Tibial nerve (tissue), 3 donors: ENCODE measurements around the gene SEC31A.

ENCODE experiments used
- CTCF ChIP-seq, 5 experiments: fragments of 200-600 bp in 3 of 5; fragments of 450-650 bp in 2 of 5; sonication (generic) in 3 of 5; IDR thresholded peaks; one replicate each; pipeline ENCODE4 v1.5.1; 2016 to 2019; ENCODE audit warnings: antibody characterized with exemption in 5 of 5, mild to moderate bottlenecking in 3 of 5, moderate library complexity in 2 of 5
- POLR2A ChIP-seq, 2 donors: fragments of 450-650 bp; IDR thresholded peaks; one replicate each; pipeline ENCODE4 v1.6.1; 2017; ENCODE audit warnings: antibody characterized with exemption in 2 of 2, mild to moderate bottlenecking in 2 of 2, moderate library complexity in 2 of 2

GRCh38 chr4:82786828-82787227 is 104.1 kb downstream of the SEC31A start:
- TF ChIP-seq CTCF (IDR thresholded peaks at IDR 0.05) (no peak), POLR2A (IDR thresholded peaks at IDR 0.05) (no peak)
